WTC11 (cell line): ENCODE measurements around the gene BMPR2. TPM values are rescaled to one million over a fixed set of nuclear protein-coding genes. Genes with fewer than 3 reads are reported as not detected.

Experiments used
- ATAC-seq: fragments of 200-7000 bp; cut with Tn5 transposase; 2 replicates; pipeline ENCODE4 v1.10.0; 2021; ENCODE audit warnings: mild to moderate bottlenecking, moderate library complexity
- CTCF ChIA-PET: fragments of 300-600 bp; sonication (Branson Sonifier 250); formaldehyde crosslinking; loops from one replicate; lab custom pipeline; 2021; ENCODE audit warnings: antibody characterized with exemption; lab: Charles Lee
- POLR2A ChIA-PET: fragments of 350-600 bp; sonication (Branson Sonifier 250); formaldehyde crosslinking; loops from one replicate; lab custom pipeline; 2021; ENCODE audit warnings: antibody characterized with exemption; lab: Charles Lee
- DNase-seq: peaks from one replicate; pipeline ENCODE4 v3.0.0; 2021; ENCODE audit warnings: low spot score
- H3K27ac Mint-ChIP-seq: 2 replicates; pipeline ENCODE4 v1.8.0; 2021; ENCODE audit warnings: mixed read lengths
- H3K27me3 Mint-ChIP-seq: 2 replicates; pipeline ENCODE4 v1.8.0; 2021; ENCODE audit warnings: low read depth, mild to moderate bottlenecking, moderate library complexity, mixed read lengths
- H3K36me3 Mint-ChIP-seq: 2 replicates; pipeline ENCODE4 v1.8.0; 2021; ENCODE audit warnings: mixed read lengths
- H3K4me1 Mint-ChIP-seq: 2 replicates; pipeline ENCODE4 v1.8.0; 2022; ENCODE audit warnings: mixed read lengths
- H3K4me3 Mint-ChIP-seq: 2 replicates; pipeline ENCODE4 v1.8.0; 2021; ENCODE audit warnings: mild to moderate bottlenecking, moderate library complexity, mixed read lengths
- H3K9me3 Mint-ChIP-seq: 2 replicates; pipeline ENCODE4 v1.8.0; 2021; ENCODE audit warnings: mixed read lengths
- ATF1 ChIP-seq: sonication (generic); formaldehyde crosslinking; IDR thresholded peaks from 2 replicates; pipeline ENCODE4 v1.8.1; 2023; ENCODE audit warnings: mild to moderate bottlenecking, moderate library complexity, missing genetic modification reagents
- CREB1 ChIP-seq: sonication (generic); formaldehyde crosslinking; IDR thresholded peaks from 2 replicates; pipeline ENCODE4 v1.8.0; 2023; ENCODE audit warnings: mild to moderate bottlenecking, missing genetic modification reagents
- CREM ChIP-seq: sonication (generic); formaldehyde crosslinking; IDR thresholded peaks from 2 replicates; pipeline ENCODE4 v1.8.1; 2022; ENCODE audit warnings: mild to moderate bottlenecking, missing genetic modification reagents, moderate library complexity
- ESRRA ChIP-seq: sonication (generic); formaldehyde crosslinking; IDR thresholded peaks from 2 replicates; pipeline ENCODE4 v1.8.1; 2022; ENCODE audit warnings: mild to moderate bottlenecking, missing genetic modification reagents, borderline replicate concordance
- ETV6 ChIP-seq: sonication (generic); formaldehyde crosslinking; IDR thresholded peaks from 2 replicates; pipeline ENCODE4 v1.8.1; 2022; ENCODE audit warnings: mild to moderate bottlenecking, missing genetic modification reagents
- FOXK1 ChIP-seq: sonication (generic); formaldehyde crosslinking; IDR thresholded peaks from 2 replicates; pipeline ENCODE4 v1.8.0; 2022; ENCODE audit warnings: mild to moderate bottlenecking, moderate library complexity, missing genetic modification reagents
- FOXP1 ChIP-seq: sonication (generic); formaldehyde crosslinking; IDR thresholded peaks from 2 replicates; pipeline ENCODE4 v1.8.0; 2022; ENCODE audit warnings: missing genetic modification reagents, mild to moderate bottlenecking, moderate library complexity, borderline replicate concordance
- IRF2 ChIP-seq: sonication (generic); formaldehyde crosslinking; IDR thresholded peaks from 2 replicates; pipeline ENCODE4 v1.8.0; 2022; ENCODE audit warnings: low read depth, missing genetic modification reagents, borderline replicate concordance
- JUN ChIP-seq: sonication (generic); formaldehyde crosslinking; IDR thresholded peaks from 2 replicates; pipeline ENCODE4 v1.8.0; 2023; ENCODE audit warnings: mild to moderate bottlenecking, missing genetic modification reagents
- MXD4 ChIP-seq: fragments of 250-450 bp; sonication (Bioruptor Pico); IDR thresholded peaks from 2 replicates; pipeline ENCODE4 v1.8.0; 2021; ENCODE audit warnings: mild to moderate bottlenecking, moderate library complexity, borderline replicate concordance
- NR1H2 ChIP-seq: sonication (generic); formaldehyde crosslinking; IDR thresholded peaks from 2 replicates; pipeline ENCODE4 v1.9.0; 2021; ENCODE audit warnings: mild to moderate bottlenecking, moderate library complexity, missing genetic modification reagents
- RELA ChIP-seq: sonication (generic); formaldehyde crosslinking; IDR thresholded peaks from 2 replicates; pipeline ENCODE4 v1.8.1; 2022; ENCODE audit warnings: missing genetic modification reagents, mild to moderate bottlenecking, borderline replicate concordance
- SMAD3 ChIP-seq: sonication (generic); formaldehyde crosslinking; IDR thresholded peaks from 2 replicates; pipeline ENCODE4 v1.8.0; 2022; ENCODE audit warnings: missing genetic modification reagents, mild to moderate bottlenecking, borderline replicate concordance
- SP1 ChIP-seq: sonication (generic); formaldehyde crosslinking; conservative IDR thresholded peaks from 2 replicates; pipeline ENCODE4 v1.8.1; 2022; ENCODE audit warnings: missing genetic modification reagents
- TCF7 ChIP-seq: sonication (generic); formaldehyde crosslinking; IDR thresholded peaks from 2 replicates; pipeline ENCODE4 v1.8.0; 2022; ENCODE audit warnings: mild to moderate bottlenecking, low read depth, missing genetic modification reagents, moderate library complexity
- TEAD1 ChIP-seq: sonication (generic); formaldehyde crosslinking; IDR thresholded peaks from 2 replicates; pipeline ENCODE4 v1.8.0; 2022; ENCODE audit warnings: mild to moderate bottlenecking, missing genetic modification reagents
- TEAD4 ChIP-seq: sonication (generic); formaldehyde crosslinking; IDR thresholded peaks from 2 replicates; pipeline ENCODE4 v1.8.0; 2022; ENCODE audit warnings: mild to moderate bottlenecking, missing genetic modification reagents
- ZNF219 ChIP-seq: sonication (generic); formaldehyde crosslinking; IDR thresholded peaks from 2 replicates; pipeline ENCODE4 v1.8.0; 2023; ENCODE audit warnings: missing genetic modification reagents, mild to moderate bottlenecking, borderline replicate concordance
- ZNF396 ChIP-seq: fragments of 250-450 bp; sonication (Bioruptor Pico); IDR thresholded peaks from 2 replicates; pipeline ENCODE4 v1.8.0; 2021; ENCODE audit warnings: mild to moderate bottlenecking, moderate library complexity, borderline replicate concordance
- ZNF423 ChIP-seq: fragments of 250-450 bp; sonication (Bioruptor Pico); IDR thresholded peaks from 2 replicates; pipeline ENCODE4 v2.1.2; 2022; ENCODE audit warnings: mild to moderate bottlenecking, moderate library complexity
- total RNA-seq: library from RNA; stranded (reverse); gene quantifications from 3 replicates; pipeline ENCODE4 v1.2.3, GENCODE V29; 2021
- TF ChIP-seq, protein P1 (sequence below): sonication (generic); formaldehyde crosslinking; IDR thresholded peaks from 2 replicates; pipeline ENCODE4 v1.8.0; 2022; ENCODE audit warnings: mild to moderate bottlenecking, missing genetic modification reagents
- TF ChIP-seq, protein P2 (sequence below): sonication (generic); formaldehyde crosslinking; IDR thresholded peaks from 2 replicates; pipeline ENCODE4 v1.8.1; 2022; ENCODE audit warnings: low read depth, mild to moderate bottlenecking, moderate library complexity, missing genetic modification reagents, borderline replicate concordance
- TF ChIP-seq, protein P3 (sequence below): sonication (generic); formaldehyde crosslinking; IDR thresholded peaks from 2 replicates; pipeline ENCODE4 v1.8.1; 2023; ENCODE audit warnings: mild to moderate bottlenecking, missing genetic modification reagents, moderate library complexity
- TF ChIP-seq, protein P4 (sequence below): sonication (generic); formaldehyde crosslinking; IDR thresholded peaks from 2 replicates; pipeline ENCODE4 v1.8.1; 2023; ENCODE audit warnings: mild to moderate bottlenecking, moderate library complexity, missing genetic modification reagents
- TF ChIP-seq, protein P5 (sequence below): fragments of 250-450 bp; sonication (Bioruptor Pico); IDR thresholded peaks from 2 replicates; pipeline ENCODE4 v1.9.0; 2021; ENCODE audit warnings: mild to moderate bottlenecking, borderline replicate concordance
- TF ChIP-seq, protein P6 (sequence below): sonication (generic); formaldehyde crosslinking; IDR thresholded peaks from 2 replicates; pipeline ENCODE4 v1.8.0; 2022; ENCODE audit warnings: missing genetic modification reagents

BMPR2 gene
- total RNA-seq, 1 experiment from 2014 or later = 22.1 TPM

DNA sequence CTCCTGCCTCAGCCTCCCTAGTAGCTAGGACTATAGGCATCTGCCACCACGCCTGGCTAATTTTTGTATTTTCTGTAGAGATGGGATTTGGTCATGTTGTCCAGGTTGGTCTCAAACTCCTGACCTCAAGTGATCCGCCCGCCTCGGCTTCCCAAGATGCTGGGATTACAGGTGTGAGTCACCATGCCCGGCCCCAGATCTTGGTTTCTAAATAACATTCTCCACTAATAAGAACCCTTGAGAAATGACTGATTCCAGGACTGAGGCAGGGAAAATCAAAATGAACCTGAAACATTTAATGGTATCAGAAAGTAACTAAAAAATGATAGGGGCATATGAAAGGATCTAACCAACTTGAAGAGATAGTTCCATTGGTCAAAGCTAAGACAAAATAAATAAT, 34.0 kb downstream of the BMPR2 start (continued):
- TF ChIP-seq NR1H2 = no peak
- no peak for TF ChIP-seq TEAD1 (CRISPR knock-in tag)
- no peak for TF ChIP-seq ZNF219 (CRISPR knock-in tag)
- no peak for TF ChIP-seq ATF1 (CRISPR knock-in tag)
- no peak for TF ChIP-seq IRF2 (CRISPR knock-in tag)
- no peak for TF ChIP-seq SMAD3 (CRISPR knock-in tag)
- no peak for TF ChIP-seq ZNF396
- TF ChIP-seq, protein P1, sequence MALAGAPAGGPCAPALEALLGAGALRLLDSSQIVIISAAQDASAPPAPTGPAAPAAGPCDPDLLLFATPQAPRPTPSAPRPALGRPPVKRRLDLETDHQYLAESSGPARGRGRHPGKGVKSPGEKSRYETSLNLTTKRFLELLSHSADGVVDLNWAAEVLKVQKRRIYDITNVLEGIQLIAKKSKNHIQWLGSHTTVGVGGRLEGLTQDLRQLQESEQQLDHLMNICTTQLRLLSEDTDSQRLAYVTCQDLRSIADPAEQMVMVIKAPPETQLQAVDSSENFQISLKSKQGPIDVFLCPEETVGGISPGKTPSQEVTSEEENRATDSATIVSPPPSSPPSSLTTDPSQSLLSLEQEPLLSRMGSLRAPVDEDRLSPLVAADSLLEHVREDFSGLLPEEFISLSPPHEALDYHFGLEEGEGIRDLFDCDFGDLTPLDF = no peak
- TF ChIP-seq, all 79 proteins: peak for 0

DNA sequence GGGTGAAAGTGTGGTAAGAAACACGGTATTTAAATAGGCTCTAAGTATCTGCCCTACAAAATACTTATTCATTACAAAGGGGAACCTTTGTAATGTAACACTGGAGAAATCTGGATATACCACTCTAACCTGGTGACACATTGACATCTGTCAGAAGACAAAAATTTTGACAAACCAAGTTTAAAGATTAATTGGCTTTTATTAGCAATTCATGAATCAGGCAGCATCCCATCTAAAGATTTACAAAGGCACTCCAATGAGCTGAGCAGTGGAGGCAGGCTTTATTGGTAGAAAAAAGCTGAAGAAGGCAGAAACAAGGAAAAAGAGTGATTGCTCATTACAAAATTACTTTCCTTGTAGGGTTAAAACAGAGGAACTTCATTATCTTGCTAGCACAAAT, 35.0 kb downstream of the BMPR2 start:
- no peak overlapping the region for H3K4me3 Mint-ChIP-seq
- DNase-seq (no peak), ATAC-seq (no peak)
- no peaks in the 10 kb centered on the region; the same call in 1 of the 2 replicates for H3K9me3 Mint-ChIP-seq
- CTCF ChIA-PET = no interaction called here
- H3K27ac Mint-ChIP-seq = peak overlapping the region; percentile 20; the same call in 1 of the 2 replicates
- POLR2A ChIA-PET = no interaction called here
- peaks cover 10% of the 10 kb centered on the region for H3K36me3 Mint-ChIP-seq
- no peaks in the 10 kb centered on the region for H3K27me3 Mint-ChIP-seq
- H3K4me1 Mint-ChIP-seq = peaks cover 13% of the 10 kb centered on the region
- TF ChIP-seq, protein P2, sequence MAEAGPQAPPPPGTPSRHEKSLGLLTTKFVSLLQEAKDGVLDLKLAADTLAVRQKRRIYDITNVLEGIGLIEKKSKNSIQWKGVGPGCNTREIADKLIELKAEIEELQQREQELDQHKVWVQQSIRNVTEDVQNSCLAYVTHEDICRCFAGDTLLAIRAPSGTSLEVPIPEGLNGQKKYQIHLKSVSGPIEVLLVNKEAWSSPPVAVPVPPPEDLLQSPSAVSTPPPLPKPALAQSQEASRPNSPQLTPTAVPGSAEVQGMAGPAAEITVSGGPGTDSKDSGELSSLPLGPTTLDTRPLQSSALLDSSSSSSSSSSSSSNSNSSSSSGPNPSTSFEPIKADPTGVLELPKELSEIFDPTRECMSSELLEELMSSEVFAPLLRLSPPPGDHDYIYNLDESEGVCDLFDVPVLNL (CRISPR knock-in tag) = no peak
- TF ChIP-seq FOXK1 (CRISPR knock-in tag) (no peak), FOXP1 (no peak), ETV6 (CRISPR knock-in tag) (no peak), ESRRA (CRISPR knock-in tag) (no peak), RELA (no peak), NR1H2 (no peak), CREM (CRISPR knock-in tag) (no peak), ZNF423 (no peak), CREB1 (CRISPR knock-in tag) (no peak), JUN (no peak), TCF7 (CRISPR knock-in tag) (no peak), ZNF219 (CRISPR knock-in tag) (no peak), MXD4 (CRISPR knock-in tag) (no peak), TEAD4 (no peak), SP1 (CRISPR knock-in tag) (no peak)
- TF ChIP-seq, protein P3, sequence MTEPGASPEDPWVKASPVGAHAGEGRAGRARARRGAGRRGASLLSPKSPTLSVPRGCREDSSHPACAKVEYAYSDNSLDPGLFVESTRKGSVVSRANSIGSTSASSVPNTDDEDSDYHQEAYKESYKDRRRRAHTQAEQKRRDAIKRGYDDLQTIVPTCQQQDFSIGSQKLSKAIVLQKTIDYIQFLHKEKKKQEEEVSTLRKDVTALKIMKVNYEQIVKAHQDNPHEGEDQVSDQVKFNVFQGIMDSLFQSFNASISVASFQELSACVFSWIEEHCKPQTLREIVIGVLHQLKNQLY (CRISPR knock-in tag) = no peak
- TF ChIP-seq, protein P4, sequence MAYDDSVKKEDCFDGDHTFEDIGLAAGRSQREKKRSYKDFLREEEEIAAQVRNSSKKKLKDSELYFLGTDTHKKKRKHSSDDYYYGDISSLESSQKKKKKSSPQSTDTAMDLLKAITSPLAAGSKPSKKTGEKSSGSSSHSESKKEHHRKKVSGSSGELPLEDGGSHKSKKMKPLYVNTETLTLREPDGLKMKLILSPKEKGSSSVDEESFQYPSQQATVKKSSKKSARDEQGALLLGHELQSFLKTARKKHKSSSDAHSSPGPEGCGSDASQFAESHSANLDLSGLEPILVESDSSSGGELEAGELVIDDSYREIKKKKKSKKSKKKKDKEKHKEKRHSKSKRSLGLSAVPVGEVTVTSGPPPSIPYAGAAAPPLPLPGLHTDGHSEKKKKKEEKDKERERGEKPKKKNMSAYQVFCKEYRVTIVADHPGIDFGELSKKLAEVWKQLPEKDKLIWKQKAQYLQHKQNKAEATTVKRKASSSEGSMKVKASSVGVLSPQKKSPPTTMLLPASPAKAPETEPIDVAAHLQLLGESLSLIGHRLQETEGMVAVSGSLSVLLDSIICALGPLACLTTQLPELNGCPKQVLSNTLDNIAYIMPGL = no peak
- TF ChIP-seq, protein P5, sequence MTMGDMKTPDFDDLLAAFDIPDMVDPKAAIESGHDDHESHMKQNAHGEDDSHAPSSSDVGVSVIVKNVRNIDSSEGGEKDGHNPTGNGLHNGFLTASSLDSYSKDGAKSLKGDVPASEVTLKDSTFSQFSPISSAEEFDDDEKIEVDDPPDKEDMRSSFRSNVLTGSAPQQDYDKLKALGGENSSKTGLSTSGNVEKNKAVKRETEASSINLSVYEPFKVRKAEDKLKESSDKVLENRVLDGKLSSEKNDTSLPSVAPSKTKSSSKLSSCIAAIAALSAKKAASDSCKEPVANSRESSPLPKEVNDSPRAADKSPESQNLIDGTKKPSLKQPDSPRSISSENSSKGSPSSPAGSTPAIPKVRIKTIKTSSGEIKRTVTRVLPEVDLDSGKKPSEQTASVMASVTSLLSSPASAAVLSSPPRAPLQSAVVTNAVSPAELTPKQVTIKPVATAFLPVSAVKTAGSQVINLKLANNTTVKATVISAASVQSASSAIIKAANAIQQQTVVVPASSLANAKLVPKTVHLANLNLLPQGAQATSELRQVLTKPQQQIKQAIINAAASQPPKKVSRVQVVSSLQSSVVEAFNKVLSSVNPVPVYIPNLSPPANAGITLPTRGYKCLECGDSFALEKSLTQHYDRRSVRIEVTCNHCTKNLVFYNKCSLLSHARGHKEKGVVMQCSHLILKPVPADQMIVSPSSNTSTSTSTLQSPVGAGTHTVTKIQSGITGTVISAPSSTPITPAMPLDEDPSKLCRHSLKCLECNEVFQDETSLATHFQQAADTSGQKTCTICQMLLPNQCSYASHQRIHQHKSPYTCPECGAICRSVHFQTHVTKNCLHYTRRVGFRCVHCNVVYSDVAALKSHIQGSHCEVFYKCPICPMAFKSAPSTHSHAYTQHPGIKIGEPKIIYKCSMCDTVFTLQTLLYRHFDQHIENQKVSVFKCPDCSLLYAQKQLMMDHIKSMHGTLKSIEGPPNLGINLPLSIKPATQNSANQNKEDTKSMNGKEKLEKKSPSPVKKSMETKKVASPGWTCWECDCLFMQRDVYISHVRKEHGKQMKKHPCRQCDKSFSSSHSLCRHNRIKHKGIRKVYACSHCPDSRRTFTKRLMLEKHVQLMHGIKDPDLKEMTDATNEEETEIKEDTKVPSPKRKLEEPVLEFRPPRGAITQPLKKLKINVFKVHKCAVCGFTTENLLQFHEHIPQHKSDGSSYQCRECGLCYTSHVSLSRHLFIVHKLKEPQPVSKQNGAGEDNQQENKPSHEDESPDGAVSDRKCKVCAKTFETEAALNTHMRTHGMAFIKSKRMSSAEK (CRISPR knock-in tag) = no peak
- TF ChIP-seq, protein P6, sequence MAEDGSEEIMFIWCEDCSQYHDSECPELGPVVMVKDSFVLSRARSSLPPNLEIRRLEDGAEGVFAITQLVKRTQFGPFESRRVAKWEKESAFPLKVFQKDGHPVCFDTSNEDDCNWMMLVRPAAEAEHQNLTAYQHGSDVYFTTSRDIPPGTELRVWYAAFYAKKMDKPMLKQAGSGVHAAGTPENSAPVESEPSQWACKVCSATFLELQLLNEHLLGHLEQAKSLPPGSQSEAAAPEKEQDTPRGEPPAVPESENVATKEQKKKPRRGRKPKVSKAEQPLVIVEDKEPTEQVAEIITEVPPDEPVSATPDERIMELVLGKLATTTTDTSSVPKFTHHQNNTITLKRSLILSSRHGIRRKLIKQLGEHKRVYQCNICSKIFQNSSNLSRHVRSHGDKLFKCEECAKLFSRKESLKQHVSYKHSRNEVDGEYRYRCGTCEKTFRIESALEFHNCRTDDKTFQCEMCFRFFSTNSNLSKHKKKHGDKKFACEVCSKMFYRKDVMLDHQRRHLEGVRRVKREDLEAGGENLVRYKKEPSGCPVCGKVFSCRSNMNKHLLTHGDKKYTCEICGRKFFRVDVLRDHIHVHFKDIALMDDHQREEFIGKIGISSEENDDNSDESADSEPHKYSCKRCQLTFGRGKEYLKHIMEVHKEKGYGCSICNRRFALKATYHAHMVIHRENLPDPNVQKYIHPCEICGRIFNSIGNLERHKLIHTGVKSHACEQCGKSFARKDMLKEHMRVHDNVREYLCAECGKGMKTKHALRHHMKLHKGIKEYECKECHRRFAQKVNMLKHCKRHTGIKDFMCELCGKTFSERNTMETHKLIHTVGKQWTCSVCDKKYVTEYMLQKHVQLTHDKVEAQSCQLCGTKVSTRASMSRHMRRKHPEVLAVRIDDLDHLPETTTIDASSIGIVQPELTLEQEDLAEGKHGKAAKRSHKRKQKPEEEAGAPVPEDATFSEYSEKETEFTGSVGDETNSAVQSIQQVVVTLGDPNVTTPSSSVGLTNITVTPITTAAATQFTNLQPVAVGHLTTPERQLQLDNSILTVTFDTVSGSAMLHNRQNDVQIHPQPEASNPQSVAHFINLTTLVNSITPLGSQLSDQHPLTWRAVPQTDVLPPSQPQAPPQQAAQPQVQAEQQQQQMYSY = no peak
- TF ChIP-seq, all 79 proteins: peak for 0
